ENCODE results near the gene KRT14. TPM values are rescaled to one million over a fixed set of nuclear protein-coding genes. Genes with fewer than 3 reads are reported as not detected.
"Not testable (repeated sequence)": the region's sequence is repeated elsewhere in the genome, so short reads cannot be mapped to it uniquely, and the experiment has no call there.

Gene KRT14
- total RNA-seq, 2 donors from 2014 or later = not detected

DNA sequence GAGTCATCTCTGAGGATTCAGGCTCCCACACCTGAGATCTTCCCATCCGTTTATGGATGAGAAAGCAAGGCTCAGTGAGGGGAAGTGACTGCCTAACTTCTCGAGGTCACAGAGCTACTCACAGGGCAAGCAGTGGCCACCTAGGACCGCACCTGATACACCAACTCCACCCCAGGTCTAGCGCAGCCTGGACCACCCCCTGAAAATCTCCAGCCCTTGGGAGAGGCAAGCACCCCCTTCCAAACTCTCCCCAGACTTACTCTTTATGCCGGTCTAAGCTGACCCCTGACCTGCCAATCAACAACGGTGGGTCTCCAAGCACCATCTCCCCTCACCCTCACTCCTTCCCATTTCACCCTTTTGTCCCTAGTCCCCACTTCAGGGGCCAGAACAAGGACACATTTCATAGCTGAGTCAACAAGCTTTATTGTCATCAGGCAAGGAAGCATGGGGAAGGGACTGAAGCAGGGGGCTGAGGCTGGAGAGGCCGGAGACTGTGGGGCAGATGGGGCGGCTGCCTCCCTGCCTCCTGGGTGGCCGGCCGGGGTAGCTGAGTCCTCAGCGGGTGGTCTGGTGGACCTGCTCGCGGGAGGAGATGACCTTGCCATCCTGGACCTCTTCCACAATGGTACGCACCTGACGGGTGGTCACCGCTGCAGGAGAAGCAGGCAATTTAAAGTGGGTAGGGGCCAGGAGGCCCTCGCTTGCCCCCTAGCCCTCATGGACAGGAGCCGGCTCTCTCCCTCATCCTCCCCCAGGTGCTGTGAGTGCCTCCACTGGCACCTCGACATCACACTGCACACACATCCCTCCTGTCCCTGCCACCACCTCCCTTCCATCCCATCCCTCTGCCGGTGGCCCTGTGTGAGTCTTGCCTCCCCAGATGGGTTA is 32.6 kb upstream of the KRT14 start:
- Mint-ChIP-seq H3K27me3 (peaks cover 0 to 6% of the 10 kb centered on the region in 2 donors), H3K4me3 (no peak overlapping the region), H3K9me3 (no peaks in the 10 kb centered on the region), H3K27ac (no peak overlapping the region), H3K4me1 (ENCODE audit: low read depth in 2 of 2) (no peaks in the 10 kb centered on the region), H3K36me3 (no peaks in the 10 kb centered on the region)
- ATAC-seq (peak in 1 of 2 donors; percentile 28), DNase-seq (ENCODE audit: low spot score) (no peak)

DNA sequence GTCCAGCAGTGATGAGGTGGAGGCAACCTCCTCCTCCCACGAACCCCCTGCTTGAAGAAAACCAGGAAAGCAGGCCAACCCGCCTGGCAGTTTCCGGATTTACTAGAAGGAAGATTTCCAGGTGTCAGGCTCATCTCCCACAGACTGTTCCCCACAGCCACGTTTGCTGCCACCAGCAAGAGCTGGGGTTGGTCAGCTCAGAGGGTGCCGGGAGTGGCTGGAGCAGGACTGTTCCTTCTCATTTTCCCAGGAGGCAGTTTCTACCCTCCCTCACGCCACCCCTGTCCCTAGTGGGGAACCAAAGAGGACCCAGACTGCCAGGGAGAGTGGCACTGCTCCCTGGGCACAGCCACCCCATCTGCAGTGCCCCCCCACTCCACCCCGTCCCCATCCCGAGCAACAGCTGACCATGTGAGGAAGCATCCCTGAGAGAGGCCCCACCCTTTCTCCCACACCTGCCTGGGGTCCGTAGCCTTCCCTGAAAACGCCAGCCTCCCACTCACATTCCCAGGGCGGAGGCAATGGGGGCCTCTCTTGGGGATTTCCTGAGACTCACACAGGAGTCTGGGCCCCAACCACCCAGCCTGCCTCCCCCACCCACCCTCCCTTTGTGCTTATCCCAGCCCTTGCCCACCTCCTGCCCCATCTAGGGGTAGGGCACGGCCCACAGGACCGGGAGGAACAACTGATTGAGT is 31.8 kb upstream of the KRT14 start:
- Mint-ChIP-seq H3K4me1 (ENCODE audit: low read depth in 2 of 2) (no peaks in the 10 kb centered on the region), H3K9me3 (no peaks in the 10 kb centered on the region), H3K27me3 (peaks cover 0 to 6% of the 10 kb centered on the region in 2 donors), H3K4me3 (no peak overlapping the region), H3K36me3 (no peaks in the 10 kb centered on the region), H3K27ac (no peak overlapping the region)
- DNase-seq (ENCODE audit: low spot score) (no peak), ATAC-seq (peak; percentile 21 to 52)

GRCh38 chr17:41617698-41618097 is 31.0 kb upstream of the KRT14 start:
- H3K4me3 Mint-ChIP-seq = no peak overlapping the region
- peaks cover 0 to 6% of the 10 kb centered on the region in 2 donors for H3K27me3 Mint-ChIP-seq
- ATAC-seq (peak in 1 of 2 donors; percentile 26), DNase-seq (ENCODE audit: low spot score) (no peak)
- no peaks in the 10 kb centered on the region for H3K4me1 Mint-ChIP-seq (ENCODE audit: low read depth in 2 of 2)
- H3K27ac Mint-ChIP-seq = no peak overlapping the region
- H3K9me3 Mint-ChIP-seq = no peaks in the 10 kb centered on the region
- H3K36me3 Mint-ChIP-seq = no peaks in the 10 kb centered on the region

- DNase-seq (ENCODE audit: low spot score) = no peak
- no peaks in the 10 kb centered on the region for H3K4me1 Mint-ChIP-seq (ENCODE audit: low read depth in 2 of 2)
- no peak for ATAC-seq
Measured at GRCh38 chr17:41617136-41617535, 30.4 kb upstream of the KRT14 start.

GRCh38 chr17:41616486-41616885 is 29.8 kb upstream of the KRT14 start:
- not testable (repeated sequence) for H3K27me3 Mint-ChIP-seq; H3K4me1 Mint-ChIP-seq (ENCODE audit: low read depth in 2 of 2); H3K36me3 Mint-ChIP-seq; H3K27ac Mint-ChIP-seq; DNase-seq (ENCODE audit: low spot score); H3K4me3 Mint-ChIP-seq; ATAC-seq; H3K9me3 Mint-ChIP-seq

More at GRCh38 chr17:41617136-41617535, 30.4 kb upstream of the KRT14 start:
- Mint-ChIP-seq H3K27ac (no peak overlapping the region), H3K9me3 (no peaks in the 10 kb centered on the region), H3K4me3 (no peak overlapping the region), H3K36me3 (no peaks in the 10 kb centered on the region), H3K27me3 (peaks cover 0 to 6% of the 10 kb centered on the region in 2 donors)

- no peak for DNase-seq (ENCODE audit: low spot score)
- Mint-ChIP-seq H3K36me3 (no peaks in the 10 kb centered on the region), H3K4me1 (ENCODE audit: low read depth in 2 of 2) (no peaks in the 10 kb centered on the region), H3K27ac (no peak overlapping the region), H3K4me3 (no peak overlapping the region), H3K9me3 (no peaks in the 10 kb centered on the region), H3K27me3 (peaks cover 0 to 6% of the 10 kb centered on the region in 2 donors)
- no peak for ATAC-seq
Measured at GRCh38 chr17:41615454-41615853, 28.8 kb upstream of the KRT14 start.

DNA sequence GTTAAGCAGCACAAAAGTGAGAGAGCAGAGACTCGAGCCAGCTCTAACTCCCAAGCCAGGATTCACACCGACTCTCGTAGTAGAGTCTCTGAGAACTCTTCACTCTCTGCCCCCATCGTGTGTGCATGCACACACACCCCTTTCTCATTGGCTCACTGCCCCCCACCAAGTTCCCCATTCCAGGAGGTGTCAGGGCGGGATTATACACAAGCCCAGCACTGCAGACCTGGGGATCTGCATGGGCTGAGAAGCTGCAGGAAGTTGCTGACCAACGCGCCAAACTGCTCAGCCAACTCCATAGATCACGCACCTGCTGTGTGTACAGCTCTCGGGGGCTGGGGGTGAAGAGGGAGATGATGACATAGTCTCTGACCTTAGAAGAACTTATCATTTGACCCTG is 28.1 kb upstream of the KRT14 start:
- not testable (repeated sequence) for H3K27ac Mint-ChIP-seq; H3K9me3 Mint-ChIP-seq; ATAC-seq; H3K4me1 Mint-ChIP-seq (ENCODE audit: low read depth in 2 of 2); H3K27me3 Mint-ChIP-seq; H3K4me3 Mint-ChIP-seq; H3K36me3 Mint-ChIP-seq; DNase-seq (ENCODE audit: low spot score)

DNA sequence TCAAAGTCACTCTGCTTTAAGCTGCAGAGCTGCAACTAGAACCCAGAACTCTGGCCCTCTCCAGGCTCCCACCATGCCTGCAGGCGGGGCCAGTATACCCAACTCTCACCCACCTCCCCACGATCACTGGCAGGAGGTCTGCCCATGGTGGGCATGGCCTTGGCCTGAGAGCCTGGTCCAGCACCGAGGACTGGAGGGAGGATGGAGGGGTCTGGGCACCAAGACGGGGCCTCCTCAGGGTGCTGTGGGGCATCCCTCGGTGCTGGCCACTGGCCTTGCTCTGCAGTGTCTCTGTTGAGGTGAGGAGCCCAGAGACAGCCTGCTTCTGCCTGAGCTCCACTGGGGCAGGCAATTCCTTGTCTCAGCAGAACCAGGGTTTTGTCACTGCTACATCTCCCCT is 27.4 kb upstream of the KRT14 start:
- Mint-ChIP-seq H3K27me3 (peaks cover 7 to 9% of the 10 kb centered on the region in 2 donors), H3K9me3 (no peaks in the 10 kb centered on the region), H3K36me3 (no peaks in the 10 kb centered on the region), H3K4me3 (no peak overlapping the region), H3K4me1 (ENCODE audit: low read depth in 2 of 2) (no peaks in the 10 kb centered on the region), H3K27ac (no peak overlapping the region)
- peak; percentile 4 to 21 for ATAC-seq
- DNase-seq (ENCODE audit: low spot score) = no peak

GRCh38 chr17:41613277-41614082 is 26.8 kb upstream of the KRT14 start:
- H3K27me3 Mint-ChIP-seq = peaks cover 6 to 15% of the 10 kb centered on the region in 2 donors
- ATAC-seq = peak in 1 of 2 donors; percentile 21
- H3K27ac Mint-ChIP-seq = no peak overlapping the region
- DNase-seq (ENCODE audit: low spot score) = no peak
- H3K9me3 Mint-ChIP-seq = no peaks in the 10 kb centered on the region
- H3K36me3 Mint-ChIP-seq = no peaks in the 10 kb centered on the region
- no peak overlapping the region for H3K4me3 Mint-ChIP-seq
- no peaks in the 10 kb centered on the region for H3K4me1 Mint-ChIP-seq (ENCODE audit: low read depth in 2 of 2)

DNA sequence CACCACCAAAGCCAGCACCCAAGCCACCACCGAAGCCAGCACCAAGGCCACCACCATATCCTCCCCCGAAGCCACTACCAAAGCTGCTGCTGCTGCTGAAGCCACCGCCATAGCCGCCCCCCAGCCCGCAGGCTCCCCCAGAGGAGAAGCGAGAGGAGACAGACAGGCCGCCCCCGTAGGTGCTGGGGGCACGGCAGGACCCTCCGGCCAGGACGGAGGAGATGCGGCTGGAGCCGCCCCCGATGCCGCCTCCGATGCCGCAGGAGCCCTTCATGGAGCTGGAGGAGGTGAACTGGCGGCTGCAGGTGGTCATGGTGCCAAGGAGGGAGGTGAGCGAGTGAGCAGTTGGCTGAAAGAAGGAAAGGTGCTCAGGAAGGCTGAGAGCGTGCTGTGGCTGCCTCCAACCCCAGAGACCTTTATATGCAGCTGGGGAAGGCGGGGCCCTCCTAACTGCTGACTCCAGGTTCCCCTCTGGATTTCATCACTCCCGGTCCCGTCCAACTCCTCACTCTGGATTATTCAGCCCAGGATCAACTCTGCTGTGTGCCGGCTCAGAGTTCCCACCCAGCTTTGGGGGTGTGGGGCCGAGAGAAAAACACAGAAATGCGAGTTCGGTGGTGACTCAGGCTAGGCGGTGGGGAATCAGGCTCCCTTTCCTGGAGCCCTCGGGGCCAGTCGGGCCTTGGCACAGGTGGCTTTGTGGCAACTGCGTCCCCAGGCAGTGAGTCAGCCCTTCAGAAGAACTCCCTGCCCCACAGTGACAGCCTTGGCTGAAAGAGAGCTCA is 25.9 kb upstream of the KRT14 start, which contains the start of gene KRT16:
Gene KRT16 (minus strand): TSS at position 392 of the 785 bp plus-strand sequence. CDS start 79 bp downstream, at position 313.
- H3K9me3 Mint-ChIP-seq; H3K4me3 Mint-ChIP-seq; H3K4me1 Mint-ChIP-seq (ENCODE audit: low read depth in 2 of 2); ATAC-seq; DNase-seq (ENCODE audit: low spot score); H3K27ac Mint-ChIP-seq; H3K36me3 Mint-ChIP-seq: not testable (repeated sequence)
- peaks cover 8 to 19% of the 10 kb centered on the region in 2 donors for H3K27me3 Mint-ChIP-seq

GRCh38 chr17:41610965-41611640 is 24.4 kb upstream of the KRT14 start:
- Mint-ChIP-seq H3K36me3 (peaks cover 15% of the 10 kb centered on the region), H3K27me3 (peaks cover 15 to 34% of the 10 kb centered on the region in 2 donors), H3K27ac (no peak overlapping the region), H3K9me3 (peaks cover 11% of the 10 kb centered on the region), H3K4me3 (no peak overlapping the region), H3K4me1 (ENCODE audit: low read depth in 2 of 2) (no peaks in the 10 kb centered on the region)
- ATAC-seq (peak in 1 of 2 donors; percentile 8), DNase-seq (ENCODE audit: low spot score) (no peak)

DNA sequence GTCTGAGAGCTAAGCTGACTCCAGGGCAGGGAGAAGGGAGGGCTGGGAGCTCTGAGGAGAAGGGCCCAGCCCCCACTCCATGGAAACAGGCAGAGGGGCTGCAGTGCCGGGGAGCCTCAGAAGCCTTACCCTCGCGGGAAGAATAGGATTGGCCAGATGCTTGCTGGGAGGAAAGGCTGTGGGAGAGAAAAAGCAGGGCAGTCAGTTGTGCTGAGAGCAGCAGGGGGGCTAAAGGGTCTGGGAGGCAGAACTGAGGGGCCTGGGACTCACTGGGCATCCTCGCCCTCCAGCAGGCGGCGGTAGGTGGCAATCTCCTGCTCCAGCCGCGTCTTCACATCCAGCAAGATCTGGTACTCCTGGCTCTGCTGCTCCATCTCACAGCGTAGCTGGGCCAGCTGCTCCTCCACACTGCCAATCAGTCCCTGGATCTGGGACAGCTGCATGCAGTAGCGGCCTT is 23.4 kb upstream of the KRT14 start:
- H3K27ac Mint-ChIP-seq = not testable (repeated sequence)

More for the DNA sequence above, 23.4 kb upstream of the KRT14 start:
- H3K4me3 Mint-ChIP-seq; DNase-seq (ENCODE audit: low spot score); ATAC-seq; H3K4me1 Mint-ChIP-seq (ENCODE audit: low read depth in 2 of 2): not testable (repeated sequence)
- Mint-ChIP-seq H3K9me3 (peaks cover 11% of the 10 kb centered on the region), H3K36me3 (peaks cover 15% of the 10 kb centered on the region), H3K27me3 (peaks cover 18 to 34% of the 10 kb centered on the region in 2 donors)
